ENCODE data around the gene PTPRCAP. TPM values are rescaled to one million over a fixed set of nuclear protein-coding genes. Genes with fewer than 3 reads are reported as not detected.
"Not testable (repeated sequence)": the region's sequence is repeated elsewhere in the genome, so short reads cannot be mapped to it uniquely, and the experiment has no call there.

PTPRCAP gene
- total and polyA plus RNA-seq, 5 experiments from 2014 or later: 212 to 717 (median 647) TPM

GRCh38 chr11:67472882-67473281 lies 35.4 kb upstream of the PTPRCAP start:
- no peaks in the 10 kb centered on the region for H3K27me3 Mint-ChIP-seq
- ATAC-seq (no peak), DNase-seq (no peak)
- peaks cover 2 to 15% (median 11%) of the 10 kb centered on the region in 4 donors for H3K4me1 Mint-ChIP-seq
- H3K4me3 Mint-ChIP-seq: no peak overlapping the region
- no peaks in the 10 kb centered on the region for H3K9me3 Mint-ChIP-seq
- POLR2A ChIA-PET: interaction anchor here (1.9 to 10.6 kb wide), 3 partner anchors 10 to 72 kb away, joined by 5 to 235 read pairs (median 13); partner anchors contain the start of genes AIP, CARNS1 and PPP1CA
- no peaks in the 10 kb centered on the region for H3K36me3 Mint-ChIP-seq
- H3K27ac Mint-ChIP-seq: peak overlapping the region in 2 of 10 donors; percentile 27 to 43

GRCh38 chr11:67470337-67471002 lies 33.0 kb upstream of the PTPRCAP start:
- H3K36me3 Mint-ChIP-seq: no peaks in the 10 kb centered on the region
- no peaks in the 10 kb centered on the region for H3K27me3 Mint-ChIP-seq
- H3K9me3 Mint-ChIP-seq: no peaks in the 10 kb centered on the region
- H3K4me1 Mint-ChIP-seq: peaks cover 10 to 32% (median 25%) of the 10 kb centered on the region in 4 donors
- DNase-seq: peak in 1 of 10 donors; percentile 14
- peak overlapping the region in 6 of 10 donors; percentile 23 to 92 (median 76) for H3K4me3 Mint-ChIP-seq
- no peak for ATAC-seq
- POLR2A ChIA-PET: interaction anchor here (0.7 to 28.8 kb wide), 9 partner anchors 9 to 70 kb away, joined by 3 to 780 read pairs (median 42); partner anchors contain the start of genes AIP, CABP4, CARNS1 and PPP1CA
- H3K27ac Mint-ChIP-seq: peak overlapping the region in 6 of 10 donors; percentile 11 to 93 (median 84)

DNA sequence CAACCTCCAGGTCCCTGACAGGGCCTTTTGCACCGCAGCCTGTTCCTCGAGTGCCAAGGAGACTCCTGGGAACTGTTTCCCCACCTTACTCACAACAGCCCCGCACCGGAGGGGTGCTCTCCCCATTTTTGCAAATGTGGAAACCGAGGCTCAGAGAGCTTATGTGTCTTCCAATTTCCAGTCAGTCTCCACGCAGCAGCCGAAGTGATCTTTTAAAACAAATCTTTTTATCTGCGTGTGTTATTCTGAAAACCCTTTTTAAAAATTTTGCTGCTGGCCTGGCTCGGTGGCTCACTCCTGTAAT lies 32.0 kb upstream of the PTPRCAP start:
- POLR2A ChIA-PET: interaction anchor here (0.9 to 28.8 kb wide), 16 partner anchors 10 to 230 kb away, joined by 3 to 780 read pairs (median 20); partner anchors contain the start of genes AIP, CABP4, CARNS1 and CDK2AP2
- H3K9me3 Mint-ChIP-seq: no peaks in the 10 kb centered on the region
- peak overlapping the region; percentile 72 to 92 (median 77) for H3K4me3 Mint-ChIP-seq
- H3K4me1 Mint-ChIP-seq: peaks cover 13 to 37% (median 33%) of the 10 kb centered on the region in 4 donors
- no peak for ATAC-seq
- peak overlapping the region in 9 of 10 donors; percentile 70 to 94 (median 92) for H3K27ac Mint-ChIP-seq
- no peaks in the 10 kb centered on the region for H3K27me3 Mint-ChIP-seq
- DNase-seq: no peak
- H3K36me3 Mint-ChIP-seq: no peaks in the 10 kb centered on the region

DNA sequence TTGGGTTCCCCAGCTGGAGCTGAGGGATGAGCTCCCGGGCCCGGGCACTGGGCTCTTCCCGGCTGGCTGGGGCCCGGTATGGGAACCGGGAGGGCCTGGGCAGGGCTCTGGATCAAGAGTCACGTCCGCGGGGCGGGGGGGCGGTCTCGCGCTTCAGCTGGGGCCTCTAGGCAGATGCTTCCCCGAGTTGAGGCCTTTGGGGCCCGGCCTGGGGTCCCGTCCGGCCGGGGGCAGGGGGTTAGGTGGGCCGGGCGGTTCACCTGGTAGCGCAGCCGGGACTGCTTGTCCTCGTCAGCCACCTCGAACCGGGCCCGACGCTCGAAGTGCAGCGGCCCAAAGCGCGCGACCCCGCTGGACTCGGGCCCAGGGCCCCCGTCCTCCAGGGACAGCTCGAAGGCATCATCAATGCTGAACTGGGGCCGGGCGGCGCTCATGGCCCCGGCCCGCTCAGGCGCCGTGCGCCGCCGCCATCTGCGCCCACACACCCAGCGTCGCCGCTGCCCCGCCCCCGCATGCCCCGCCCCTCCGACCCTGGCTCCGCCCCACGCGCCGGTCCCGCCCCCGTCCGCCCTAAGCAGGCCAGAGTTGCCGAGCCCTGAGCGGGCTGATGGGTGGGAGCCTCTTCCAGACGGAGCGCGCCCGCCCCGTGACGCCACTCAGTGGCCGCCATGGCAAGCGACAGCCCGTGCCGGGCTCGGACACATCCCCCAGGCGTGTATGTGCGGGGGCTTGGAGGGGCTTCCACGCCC lies 31.5 kb upstream of the PTPRCAP start, which contains the start of gene TMEM134:
Gene TMEM134 (minus strand): TSS at position 493 of the 749 bp plus-strand sequence. CDS start 59 bp downstream, at position 434.
- peak; percentile 85 to 96 (median 88) for DNase-seq
- no peaks in the 10 kb centered on the region for H3K36me3 Mint-ChIP-seq
- POLR2A ChIA-PET: interaction anchor here (0.6 to 28.8 kb wide), 27 partner anchors 10 to 1854 kb away, joined by 3 to 780 read pairs (median 6); partner anchors contain the start of genes AIP, CABP4, CARNS1 and CDK2AP2
- H3K4me1 Mint-ChIP-seq: peaks cover 13 to 42% (median 38%) of the 10 kb centered on the region in 4 donors
- no peaks in the 10 kb centered on the region for H3K9me3 Mint-ChIP-seq
- H3K4me3 Mint-ChIP-seq: peak within 1 kb of the TSS; percentile 83 to 93 (median 90)
- peak; percentile 74 to 79 for ATAC-seq
- no peaks in the 10 kb centered on the region for H3K27me3 Mint-ChIP-seq
- peak within 1 kb of the TSS; percentile 84 to 96 (median 92) for H3K27ac Mint-ChIP-seq

GRCh38 chr11:67468456-67468758 lies 30.9 kb upstream of the PTPRCAP start:
- H3K9me3 Mint-ChIP-seq: no peaks in the 10 kb centered on the region
- H3K4me1 Mint-ChIP-seq: peaks cover 13 to 42% (median 39%) of the 10 kb centered on the region in 4 donors
- peak overlapping the region; percentile 84 to 96 (median 92) for H3K27ac Mint-ChIP-seq
- DNase-seq (peak in 1 of 10 donors; percentile 28), ATAC-seq (no peak)
- H3K27me3 Mint-ChIP-seq: no peaks in the 10 kb centered on the region
- H3K36me3 Mint-ChIP-seq: no peaks in the 10 kb centered on the region
- peak overlapping the region; percentile 83 to 93 (median 90) for H3K4me3 Mint-ChIP-seq
- POLR2A ChIA-PET: interaction anchor here (0.6 to 28.8 kb wide), 25 partner anchors 11 to 1854 kb away, joined by 3 to 780 read pairs (median 8); partner anchors contain the start of genes AIP, CABP4, CARNS1 and CDK2AP2

- POLR2A ChIA-PET: interaction anchor here (0.6 to 28.8 kb wide), 25 partner anchors 11 to 1853 kb away, joined by 3 to 780 read pairs (median 8); partner anchors contain the start of genes AIP, CABP4, CARNS1 and CDK2AP2
- Mint-ChIP-seq H3K27ac (peak overlapping the region; percentile 84 to 96 (median 92)), H3K9me3 (no peaks in the 10 kb centered on the region), H3K36me3 (no peaks in the 10 kb centered on the region), H3K4me3 (peak overlapping the region; percentile 83 to 93 (median 90)), H3K4me1 (peaks cover 13 to 45% (median 39%) of the 10 kb centered on the region in 4 donors), H3K27me3 (no peaks in the 10 kb centered on the region)
- ATAC-seq (no peak), DNase-seq (peak in 1 of 10 donors; percentile 45)
These were observed 30.6 kb upstream of the PTPRCAP start for GRCh38 chr11:67468056-67468455.

DNA sequence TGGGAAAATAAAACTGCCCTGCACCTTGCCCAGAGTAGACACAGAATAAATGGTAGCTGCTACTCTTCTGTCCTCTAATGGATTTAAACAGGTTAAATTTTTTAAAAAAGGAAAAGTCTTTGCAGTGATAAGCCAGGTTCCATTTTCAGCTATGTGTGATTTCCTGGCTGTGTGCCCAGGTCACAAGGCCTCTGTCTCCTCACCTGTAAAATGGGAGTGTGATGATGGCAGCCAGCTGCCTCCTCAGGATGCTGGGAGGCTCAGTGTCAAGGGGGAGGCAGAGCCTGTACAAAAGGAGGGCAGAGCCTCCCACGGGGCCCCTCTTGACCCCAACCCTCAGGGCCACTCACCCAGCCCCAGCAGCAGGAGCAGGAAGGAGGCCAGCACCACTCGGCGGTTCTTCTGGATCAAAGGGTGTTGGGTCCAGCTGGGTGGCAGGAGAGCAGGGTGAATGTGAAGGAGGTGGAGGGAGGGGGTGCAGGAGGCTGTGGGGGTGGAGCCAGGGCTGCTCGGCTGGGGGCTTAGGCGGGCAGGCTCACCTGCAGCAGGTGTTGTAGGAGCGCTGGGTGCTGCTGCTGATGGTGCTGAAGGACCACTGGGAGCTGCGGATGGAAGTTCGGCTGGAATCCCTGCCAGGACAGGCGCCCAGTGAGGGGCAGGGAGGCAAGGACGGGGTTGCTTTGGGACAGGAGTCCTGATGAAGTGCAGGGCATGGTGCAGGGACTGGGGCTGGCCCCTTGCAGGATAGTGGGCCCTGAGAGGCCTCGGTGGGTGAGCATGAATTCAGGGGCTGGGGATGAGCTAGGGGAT lies 29.7 kb upstream of the PTPRCAP start:
- ATAC-seq: no peak
- H3K27ac Mint-ChIP-seq: peak overlapping the region; percentile 75 to 93 (median 92)
- H3K9me3 Mint-ChIP-seq: no peaks in the 10 kb centered on the region
- peak overlapping the region; percentile 74 to 93 (median 90) for H3K4me3 Mint-ChIP-seq
- H3K27me3 Mint-ChIP-seq: no peaks in the 10 kb centered on the region
- peaks cover 13 to 49% (median 39%) of the 10 kb centered on the region in 4 donors for H3K4me1 Mint-ChIP-seq
- peak in 1 of 10 donors; percentile 38 for DNase-seq
- H3K36me3 Mint-ChIP-seq: no peaks in the 10 kb centered on the region
- POLR2A ChIA-PET: interaction anchor here (1.5 to 28.8 kb wide), 13 partner anchors 10 to 112 kb away, joined by 4 to 780 read pairs (median 28); partner anchors contain the start of genes AIP, CABP4, CARNS1 and CDK2AP2

GRCh38 chr11:67466367-67466766 lies 28.9 kb upstream of the PTPRCAP start:
- peak in 1 of 10 donors; percentile 45 for DNase-seq
- Mint-ChIP-seq H3K4me1 (peaks cover 13 to 52% (median 39%) of the 10 kb centered on the region in 4 donors), H3K4me3 (peak overlapping the region in 5 of 10 donors; percentile 7 to 92 (median 53)), H3K27ac (peak overlapping the region in 8 of 10 donors; percentile 51 to 84 (median 74)), H3K27me3 (no peaks in the 10 kb centered on the region), H3K36me3 (no peaks in the 10 kb centered on the region), H3K9me3 (no peaks in the 10 kb centered on the region)
- POLR2A ChIA-PET: interaction anchor here (1.5 to 28.8 kb wide), 11 partner anchors 19 to 115 kb away, joined by 5 to 780 read pairs (median 65); partner anchors contain the start of genes AIP, CARNS1, CORO1B and GPR152
- no peak for ATAC-seq

DNA sequence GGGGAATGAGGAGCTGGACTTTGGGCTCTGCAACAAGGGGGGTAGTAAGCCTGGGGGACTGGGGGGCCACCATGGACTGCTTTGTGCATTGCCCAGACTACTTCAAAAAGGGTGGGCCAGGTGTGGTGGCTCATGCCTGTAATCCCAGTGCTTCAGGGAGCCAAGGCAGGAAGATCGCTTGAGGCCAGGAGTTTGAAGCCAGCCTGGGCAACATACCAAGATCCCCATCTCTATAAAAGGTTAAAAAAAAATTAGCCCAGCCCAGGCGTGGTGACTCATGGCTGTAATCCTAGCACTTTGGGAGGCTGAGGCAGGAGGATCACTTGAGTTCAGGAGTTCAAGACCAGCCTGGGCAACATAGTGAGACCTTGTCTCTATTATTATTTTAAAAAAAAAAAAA lies 28.0 kb upstream of the PTPRCAP start:
- ATAC-seq, H3K27me3 Mint-ChIP-seq, H3K9me3 Mint-ChIP-seq, H3K36me3 Mint-ChIP-seq: not testable (repeated sequence)
- peak overlapping the region; percentile 81 to 92 (median 88) for H3K4me3 Mint-ChIP-seq
- H3K4me1 Mint-ChIP-seq: peaks cover 14 to 53% (median 39%) of the 10 kb centered on the region in 4 donors
- peak in 1 of 10 donors; percentile 53 for DNase-seq
- POLR2A ChIA-PET: interaction anchor here (0.8 to 28.8 kb wide), 16 partner anchors 9 to 114 kb away, joined by 3 to 780 read pairs (median 6); partner anchors contain the start of genes AIP, CABP4, CARNS1 and CDK2AP2
- peak overlapping the region; percentile 82 to 97 (median 95) for H3K27ac Mint-ChIP-seq

DNA sequence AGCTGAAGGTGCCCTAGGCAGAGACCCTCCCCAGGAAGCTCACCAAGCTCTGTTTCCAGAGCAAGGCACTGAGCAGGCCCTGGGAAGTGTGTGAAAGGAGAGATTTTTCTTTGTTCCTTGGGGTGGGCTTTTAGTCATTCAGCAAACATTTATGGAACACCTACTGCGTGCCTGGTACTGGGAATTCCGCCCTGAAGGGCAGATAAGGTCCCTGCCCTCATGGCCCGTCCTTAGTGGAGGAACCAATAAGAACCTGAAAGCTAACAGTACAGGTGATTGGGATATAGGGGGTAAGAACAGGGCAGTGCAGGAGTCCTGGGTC lies 27.7 kb upstream of the PTPRCAP start:
- H3K27me3 Mint-ChIP-seq: no peaks in the 10 kb centered on the region
- H3K27ac Mint-ChIP-seq: peak overlapping the region; percentile 82 to 97 (median 95)
- ATAC-seq (peak in 1 of 2 donors; percentile 3), DNase-seq (no peak)
- peak overlapping the region; percentile 81 to 92 (median 88) for H3K4me3 Mint-ChIP-seq
- H3K4me1 Mint-ChIP-seq: peaks cover 14 to 55% (median 38%) of the 10 kb centered on the region in 4 donors
- H3K36me3 Mint-ChIP-seq: no peaks in the 10 kb centered on the region
- POLR2A ChIA-PET: interaction anchor here (0.8 to 28.8 kb wide), 16 partner anchors 10 to 114 kb away, joined by 3 to 780 read pairs (median 6); partner anchors contain the start of genes AIP, CABP4, CARNS1 and CDK2AP2
- H3K9me3 Mint-ChIP-seq: no peaks in the 10 kb centered on the region

DNA sequence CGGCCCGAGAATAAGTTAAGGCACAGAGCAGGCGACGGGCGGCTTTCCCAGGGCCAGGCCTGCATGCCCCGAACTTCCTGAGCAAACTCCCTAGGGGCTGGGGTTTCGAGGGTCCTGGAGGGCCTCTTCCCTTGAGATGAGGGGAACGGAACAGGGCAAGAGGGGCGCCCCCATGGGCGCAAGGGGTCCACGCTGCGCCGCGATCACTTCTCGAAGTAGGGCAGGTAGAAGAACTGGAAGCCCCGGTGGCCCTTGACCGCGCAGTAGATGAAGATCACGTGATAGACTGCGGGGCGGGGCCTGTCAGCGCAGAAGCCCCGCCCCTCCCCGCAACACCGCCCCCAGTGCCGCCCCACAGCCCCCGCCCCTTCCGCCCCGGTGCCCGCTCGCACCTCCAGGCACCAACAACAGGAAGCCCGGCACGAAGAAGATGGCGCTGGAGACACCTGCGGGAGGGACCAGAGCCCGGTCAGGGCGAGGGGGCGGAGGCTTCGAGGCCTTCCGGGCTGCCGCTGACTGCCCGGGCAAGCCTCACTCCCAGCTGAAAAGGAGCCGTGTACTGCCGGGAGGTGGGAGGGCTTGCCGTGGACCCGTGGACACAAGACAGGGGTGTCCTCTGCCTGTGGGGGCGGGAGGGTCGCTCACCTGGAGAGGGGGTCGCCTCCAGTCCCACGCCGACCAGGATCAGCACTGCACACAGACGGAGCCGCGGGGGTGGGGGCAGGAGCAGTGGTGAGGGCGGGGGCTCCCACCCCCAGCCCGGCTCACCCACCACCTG lies 27.1 kb upstream of the PTPRCAP start:
- POLR2A ChIA-PET: interaction anchor here (0.5 to 28.8 kb wide), 18 partner anchors 9 to 113 kb away, joined by 3 to 780 read pairs (median 5); partner anchors contain the start of genes AIP, CABP4, CARNS1 and CDK2AP2

More for the DNA sequence above, 27.1 kb upstream of the PTPRCAP start:
- H3K36me3 Mint-ChIP-seq: no peaks in the 10 kb centered on the region
- no peaks in the 10 kb centered on the region for H3K27me3 Mint-ChIP-seq
- H3K4me1 Mint-ChIP-seq: peaks cover 18 to 55% (median 41%) of the 10 kb centered on the region in 4 donors
- peak overlapping the region; percentile 82 to 97 (median 95) for H3K27ac Mint-ChIP-seq
- no peaks in the 10 kb centered on the region for H3K9me3 Mint-ChIP-seq
- peak; percentile 85 to 97 (median 91) for DNase-seq
- peak overlapping the region; percentile 81 to 92 (median 88) for H3K4me3 Mint-ChIP-seq
- peak; percentile 82 for ATAC-seq
